Neural cell (in vitro differentiated cells): Measurements from ENCODE around the gene CFAP210.

ENCODE experiments used
- EP300 ChIP-seq: fragments of 450-650 bp; conservative IDR thresholded peaks from 2 replicates; pipeline ENCODE4 v1.6.1; 2014; ENCODE audit warnings: antibody characterized with exemption, mild to moderate bottlenecking, moderate library complexity; ENCODE audit not compliant: poor library complexity, severe bottlenecking
- EZH2 ChIP-seq: fragments of 200-600, 300-800 bp; shearing (Covaris generic), sonication (generic); IDR thresholded peaks from 2 replicates; pipeline ENCODE4 v1.6.1; 2014; ENCODE audit warnings: antibody characterized with exemption, low read length, borderline replicate concordance, mild to moderate bottlenecking; ENCODE audit not compliant: insufficient read depth, poor library complexity, severe bottlenecking
- POLR2AphosphoS5 ChIP-seq: IDR thresholded peaks from 2 replicates; pipeline ENCODE4 v1.6.1; 2012
- RAD21 ChIP-seq: fragments of 450-650 bp; conservative IDR thresholded peaks from 2 replicates; pipeline ENCODE4 v1.6.1; 2014; ENCODE audit warnings: antibody characterized with exemption, mild to moderate bottlenecking, moderate library complexity
- SMC3 ChIP-seq: fragments of 450-650 bp; conservative IDR thresholded peaks from 2 replicates; pipeline ENCODE4 v1.6.1; 2014; ENCODE audit warnings: antibody characterized with exemption, mild to moderate bottlenecking, moderate library complexity; ENCODE audit not compliant: poor library complexity
- TAF1 ChIP-seq: IDR thresholded peaks from 2 replicates; pipeline ENCODE4 v1.6.1; 2012; ENCODE audit warnings: low read depth
- TF ChIP-seq, protein P1 (sequence below): fragments of 450-650 bp; IDR thresholded peaks from 2 replicates; pipeline ENCODE4 v1.5.1; 2014; ENCODE audit warnings: antibody characterized with exemption, mild to moderate bottlenecking, moderate library complexity; ENCODE audit not compliant: poor library complexity, severe bottlenecking
- TF ChIP-seq, protein P2 (sequence below): IDR thresholded peaks from 2 replicates; pipeline ENCODE4 v1.6.1; 2012; ENCODE audit warnings: borderline replicate concordance

DNA sequence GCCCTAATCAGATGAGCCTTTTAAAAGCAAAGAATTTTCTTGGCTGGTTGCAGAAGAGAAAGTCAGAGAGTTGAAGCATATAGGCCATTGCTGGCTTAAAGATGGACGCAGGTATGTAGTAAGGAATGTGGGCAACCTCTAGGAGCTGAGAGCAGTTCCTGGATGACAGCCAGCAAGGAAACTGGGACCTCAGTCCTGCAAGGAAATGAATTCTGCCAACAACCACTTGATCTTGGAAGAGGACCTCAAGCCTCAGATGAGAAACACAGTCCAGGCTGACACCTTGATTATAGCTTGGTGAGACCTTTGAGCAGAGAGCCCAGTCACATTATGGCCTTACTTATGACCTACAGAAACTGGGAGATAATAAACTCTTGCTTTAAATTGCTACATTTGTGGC, 15.8 kb upstream of the CFAP210 start:
- TF ChIP-seq, protein P1, sequence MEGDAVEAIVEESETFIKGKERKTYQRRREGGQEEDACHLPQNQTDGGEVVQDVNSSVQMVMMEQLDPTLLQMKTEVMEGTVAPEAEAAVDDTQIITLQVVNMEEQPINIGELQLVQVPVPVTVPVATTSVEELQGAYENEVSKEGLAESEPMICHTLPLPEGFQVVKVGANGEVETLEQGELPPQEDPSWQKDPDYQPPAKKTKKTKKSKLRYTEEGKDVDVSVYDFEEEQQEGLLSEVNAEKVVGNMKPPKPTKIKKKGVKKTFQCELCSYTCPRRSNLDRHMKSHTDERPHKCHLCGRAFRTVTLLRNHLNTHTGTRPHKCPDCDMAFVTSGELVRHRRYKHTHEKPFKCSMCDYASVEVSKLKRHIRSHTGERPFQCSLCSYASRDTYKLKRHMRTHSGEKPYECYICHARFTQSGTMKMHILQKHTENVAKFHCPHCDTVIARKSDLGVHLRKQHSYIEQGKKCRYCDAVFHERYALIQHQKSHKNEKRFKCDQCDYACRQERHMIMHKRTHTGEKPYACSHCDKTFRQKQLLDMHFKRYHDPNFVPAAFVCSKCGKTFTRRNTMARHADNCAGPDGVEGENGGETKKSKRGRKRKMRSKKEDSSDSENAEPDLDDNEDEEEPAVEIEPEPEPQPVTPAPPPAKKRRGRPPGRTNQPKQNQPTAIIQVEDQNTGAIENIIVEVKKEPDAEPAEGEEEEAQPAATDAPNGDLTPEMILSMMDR, result no peak
- TF ChIP-seq EZH2 (no peak), TAF1 (no peak), EP300 (no peak), POLR2AphosphoS5 (no peak), RAD21 (no peak), SMC3 (no peak)
- TF ChIP-seq, protein P2, sequence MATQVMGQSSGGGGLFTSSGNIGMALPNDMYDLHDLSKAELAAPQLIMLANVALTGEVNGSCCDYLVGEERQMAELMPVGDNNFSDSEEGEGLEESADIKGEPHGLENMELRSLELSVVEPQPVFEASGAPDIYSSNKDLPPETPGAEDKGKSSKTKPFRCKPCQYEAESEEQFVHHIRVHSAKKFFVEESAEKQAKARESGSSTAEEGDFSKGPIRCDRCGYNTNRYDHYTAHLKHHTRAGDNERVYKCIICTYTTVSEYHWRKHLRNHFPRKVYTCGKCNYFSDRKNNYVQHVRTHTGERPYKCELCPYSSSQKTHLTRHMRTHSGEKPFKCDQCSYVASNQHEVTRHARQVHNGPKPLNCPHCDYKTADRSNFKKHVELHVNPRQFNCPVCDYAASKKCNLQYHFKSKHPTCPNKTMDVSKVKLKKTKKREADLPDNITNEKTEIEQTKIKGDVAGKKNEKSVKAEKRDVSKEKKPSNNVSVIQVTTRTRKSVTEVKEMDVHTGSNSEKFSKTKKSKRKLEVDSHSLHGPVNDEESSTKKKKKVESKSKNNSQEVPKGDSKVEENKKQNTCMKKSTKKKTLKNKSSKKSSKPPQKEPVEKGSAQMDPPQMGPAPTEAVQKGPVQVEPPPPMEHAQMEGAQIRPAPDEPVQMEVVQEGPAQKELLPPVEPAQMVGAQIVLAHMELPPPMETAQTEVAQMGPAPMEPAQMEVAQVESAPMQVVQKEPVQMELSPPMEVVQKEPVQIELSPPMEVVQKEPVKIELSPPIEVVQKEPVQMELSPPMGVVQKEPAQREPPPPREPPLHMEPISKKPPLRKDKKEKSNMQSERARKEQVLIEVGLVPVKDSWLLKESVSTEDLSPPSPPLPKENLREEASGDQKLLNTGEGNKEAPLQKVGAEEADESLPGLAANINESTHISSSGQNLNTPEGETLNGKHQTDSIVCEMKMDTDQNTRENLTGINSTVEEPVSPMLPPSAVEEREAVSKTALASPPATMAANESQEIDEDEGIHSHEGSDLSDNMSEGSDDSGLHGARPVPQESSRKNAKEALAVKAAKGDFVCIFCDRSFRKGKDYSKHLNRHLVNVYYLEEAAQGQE, result no peak
